ENCODE results near the gene SDHC. TPM values are rescaled to one million over a fixed set of nuclear protein-coding genes. Genes with fewer than 3 reads are reported as not detected.

SDHC gene
- total RNA-seq, 2 donors from 2014 or later = 38.9 to 95.7 TPM

GRCh38 chr1:161342821-161343220 is 28.6 kb downstream of the SDHC start:
- Histone ChIP-seq H3K4me3 (no peak overlapping the region), H3K9me3 (no peaks in the 10 kb centered on the region), H3K4me1 (ENCODE audit: control insufficient read depth in 1 of 2, low read depth in 2 of 2) (no peaks in the 10 kb centered on the region), H3K27ac (no peak overlapping the region), H3K27me3 (replicated peaks; ENCODE audit: insufficient read depth) (no peaks in the 10 kb centered on the region), H3K36me3 (peaks cover 18% of the 10 kb centered on the region)
- TF ChIP-seq CTCF (IDR thresholded peaks at IDR 0.05) = no peak
- ATAC-seq (ENCODE audit: insufficient number of reproducible peaks, low FRiP score, low read depth) = no peak
- no peak for DNase-seq (ENCODE audit: low spot score)

DNA sequence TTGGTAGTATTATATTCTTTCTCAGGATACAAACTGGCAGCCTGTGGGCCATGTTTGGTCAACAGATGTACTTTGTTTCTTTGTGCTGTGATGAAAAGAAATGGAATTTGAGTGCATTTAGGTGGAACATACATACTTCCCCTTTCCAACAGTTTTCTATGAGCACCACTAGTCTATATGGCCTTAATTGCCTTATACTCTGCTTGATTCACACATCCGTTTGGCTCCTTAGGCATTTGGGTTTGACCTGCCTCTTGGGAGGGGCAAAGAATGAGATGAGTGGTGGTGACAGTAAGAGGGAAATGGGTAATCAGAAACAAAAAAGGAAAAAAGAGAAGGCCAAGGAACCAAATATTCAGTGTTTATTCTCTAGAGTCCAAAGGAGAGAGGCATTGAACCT is 36.5 kb downstream of the SDHC start:
- no peak for TF ChIP-seq CTCF (IDR thresholded peaks at IDR 0.05)
- Histone ChIP-seq H3K4me3 (no peak overlapping the region), H3K9me3 (no peaks in the 10 kb centered on the region), H3K27me3 (replicated peaks; ENCODE audit: insufficient read depth) (no peaks in the 10 kb centered on the region), H3K27ac (no peak overlapping the region), H3K4me1 (ENCODE audit: control insufficient read depth in 1 of 2, low read depth in 2 of 2) (no peaks in the 10 kb centered on the region), H3K36me3 (no peaks in the 10 kb centered on the region)
- ATAC-seq (ENCODE audit: insufficient number of reproducible peaks, low FRiP score, low read depth) (no peak), DNase-seq (ENCODE audit: low spot score) (no peak)

DNA sequence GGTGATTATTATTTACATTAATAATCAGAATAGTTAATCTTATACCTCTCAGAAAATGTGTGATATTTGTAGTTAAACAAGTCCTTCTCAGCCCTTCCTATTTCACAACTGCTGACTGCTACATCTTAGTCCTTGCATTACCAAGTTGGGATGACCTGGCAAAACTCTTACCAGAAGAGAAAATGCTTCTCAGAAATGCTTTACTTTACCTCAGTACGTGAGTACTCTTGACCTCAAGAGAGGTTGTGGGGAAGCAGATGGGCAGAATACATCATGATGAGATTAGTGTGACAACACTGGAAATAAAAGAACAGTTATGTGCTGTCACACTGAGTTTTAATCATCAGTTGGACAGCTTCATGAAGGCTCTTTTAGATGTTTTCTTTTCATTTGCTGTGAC is 37.3 kb downstream of the SDHC start:
- H3K36me3 ChIP-seq = no peaks in the 10 kb centered on the region
- no peak for ATAC-seq (ENCODE audit: insufficient number of reproducible peaks, low FRiP score, low read depth)
- H3K27ac ChIP-seq = no peak overlapping the region
- no peak for DNase-seq (ENCODE audit: low spot score)
- no peak overlapping the region for H3K4me3 ChIP-seq
- no peaks in the 10 kb centered on the region for H3K4me1 ChIP-seq (ENCODE audit: control insufficient read depth in 1 of 2, low read depth in 2 of 2)
- TF ChIP-seq CTCF (IDR thresholded peaks at IDR 0.05) = no peak
- H3K27me3 ChIP-seq (replicated peaks; ENCODE audit: insufficient read depth) = no peaks in the 10 kb centered on the region
- H3K9me3 ChIP-seq = no peaks in the 10 kb centered on the region

DNA sequence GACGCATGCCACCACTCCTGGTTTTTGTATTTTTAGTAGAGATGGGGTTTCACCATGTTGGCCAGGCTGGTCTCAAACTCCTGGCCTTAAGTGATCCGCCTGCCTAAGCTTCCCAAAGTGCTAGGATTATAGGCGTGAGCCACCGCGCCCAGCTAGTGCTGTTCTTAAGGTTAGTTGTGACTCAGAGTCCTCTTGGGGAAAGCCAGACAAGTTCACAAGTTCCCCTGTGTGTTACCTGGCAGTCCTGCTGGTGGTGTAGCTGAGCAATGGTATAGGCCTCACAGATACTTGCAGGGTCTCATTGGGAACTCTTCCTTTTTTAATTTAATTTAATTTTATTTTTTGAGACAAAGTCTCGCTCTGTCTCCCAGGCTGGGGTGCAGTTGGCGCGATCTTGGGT is 42.9 kb downstream of the SDHC start:
- no peak overlapping the region for H3K4me3 ChIP-seq
- no peaks in the 10 kb centered on the region for H3K27me3 ChIP-seq (replicated peaks; ENCODE audit: insufficient read depth)
- H3K36me3 ChIP-seq = no peaks in the 10 kb centered on the region
- no peak for DNase-seq (ENCODE audit: low spot score)
- no peak overlapping the region for H3K27ac ChIP-seq
- no peak for ATAC-seq (ENCODE audit: insufficient number of reproducible peaks, low FRiP score, low read depth)
- no peaks in the 10 kb centered on the region for H3K4me1 ChIP-seq (ENCODE audit: control insufficient read depth in 1 of 2, low read depth in 2 of 2)
- no peak for TF ChIP-seq CTCF (IDR thresholded peaks at IDR 0.05)
- H3K9me3 ChIP-seq = no peaks in the 10 kb centered on the region

DNA sequence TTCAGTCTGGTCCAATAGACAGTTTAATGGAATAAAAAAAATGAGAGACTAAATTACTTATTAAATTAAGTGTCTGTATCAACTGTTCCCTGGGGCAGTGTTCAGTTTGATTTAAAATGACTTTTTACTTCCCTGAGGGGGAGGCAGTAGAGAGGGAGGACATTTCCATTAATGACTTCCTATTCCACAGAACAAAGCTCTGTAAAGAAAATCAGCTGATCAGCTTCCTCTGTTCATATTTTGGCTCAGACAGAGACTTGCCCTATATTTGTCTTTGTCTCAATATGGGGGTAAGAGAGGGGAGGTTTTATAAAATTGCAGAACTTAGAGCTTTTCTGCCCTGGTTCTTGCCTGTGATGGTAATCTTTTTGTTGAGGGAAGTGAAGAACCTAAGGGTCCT is 45.1 kb downstream of the SDHC start:
- H3K4me1 ChIP-seq (ENCODE audit: control insufficient read depth in 1 of 2, low read depth in 2 of 2) = no peaks in the 10 kb centered on the region
- no peak overlapping the region for H3K27ac ChIP-seq
- DNase-seq (ENCODE audit: low spot score) (no peak), ATAC-seq (ENCODE audit: insufficient number of reproducible peaks, low FRiP score, low read depth) (no peak)
- no peak for TF ChIP-seq CTCF (IDR thresholded peaks at IDR 0.05)
- no peaks in the 10 kb centered on the region for H3K27me3 ChIP-seq (replicated peaks; ENCODE audit: insufficient read depth)
- H3K4me3 ChIP-seq = no peak overlapping the region
- H3K9me3 ChIP-seq = no peaks in the 10 kb centered on the region
- peaks cover 3% of the 10 kb centered on the region for H3K36me3 ChIP-seq

Measured in thoracic aorta (tissue), 2 donors.